Measurements from ENCODE around the gene MAGOH.

DNA sequence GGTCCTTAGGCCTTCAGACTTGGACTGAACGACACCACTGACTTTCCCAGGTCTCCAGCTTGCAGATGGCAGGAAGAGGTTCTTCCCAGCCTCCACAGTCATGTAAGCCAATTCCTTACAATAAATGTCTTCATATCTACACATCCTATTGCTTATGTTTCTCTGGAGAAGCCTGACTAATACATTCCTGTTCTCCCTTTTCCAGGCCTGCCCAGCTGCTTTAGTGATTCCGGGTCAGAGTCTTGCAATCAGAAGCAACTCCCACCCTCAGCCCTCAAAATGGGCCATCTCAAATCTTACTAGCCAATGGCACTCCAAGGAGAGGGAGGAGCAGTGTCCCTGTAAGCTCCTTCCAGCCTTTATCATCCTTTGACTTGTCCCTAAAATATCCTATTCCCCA, 58.1 kb downstream of the MAGOH start:
- TF ChIP-seq GATA2 (IDR thresholded peaks at IDR 0.05; ENCODE audit: low read depth, low read length) (no peak), GATA3 (IDR thresholded peaks at IDR 0.05; ENCODE audit: low read depth, low read length) (no peak)
